ENCODE measurements around the gene MYL5.
"Not testable (repeated sequence)": the region's sequence is repeated elsewhere in the genome, so short reads cannot be mapped to it uniquely, and the experiment has no call there.

The MYL5 gene

GRCh38 chr4:730511-730910 is 56.2 kb downstream of the MYL5 start:
- DNase-seq: no peak

DNA sequence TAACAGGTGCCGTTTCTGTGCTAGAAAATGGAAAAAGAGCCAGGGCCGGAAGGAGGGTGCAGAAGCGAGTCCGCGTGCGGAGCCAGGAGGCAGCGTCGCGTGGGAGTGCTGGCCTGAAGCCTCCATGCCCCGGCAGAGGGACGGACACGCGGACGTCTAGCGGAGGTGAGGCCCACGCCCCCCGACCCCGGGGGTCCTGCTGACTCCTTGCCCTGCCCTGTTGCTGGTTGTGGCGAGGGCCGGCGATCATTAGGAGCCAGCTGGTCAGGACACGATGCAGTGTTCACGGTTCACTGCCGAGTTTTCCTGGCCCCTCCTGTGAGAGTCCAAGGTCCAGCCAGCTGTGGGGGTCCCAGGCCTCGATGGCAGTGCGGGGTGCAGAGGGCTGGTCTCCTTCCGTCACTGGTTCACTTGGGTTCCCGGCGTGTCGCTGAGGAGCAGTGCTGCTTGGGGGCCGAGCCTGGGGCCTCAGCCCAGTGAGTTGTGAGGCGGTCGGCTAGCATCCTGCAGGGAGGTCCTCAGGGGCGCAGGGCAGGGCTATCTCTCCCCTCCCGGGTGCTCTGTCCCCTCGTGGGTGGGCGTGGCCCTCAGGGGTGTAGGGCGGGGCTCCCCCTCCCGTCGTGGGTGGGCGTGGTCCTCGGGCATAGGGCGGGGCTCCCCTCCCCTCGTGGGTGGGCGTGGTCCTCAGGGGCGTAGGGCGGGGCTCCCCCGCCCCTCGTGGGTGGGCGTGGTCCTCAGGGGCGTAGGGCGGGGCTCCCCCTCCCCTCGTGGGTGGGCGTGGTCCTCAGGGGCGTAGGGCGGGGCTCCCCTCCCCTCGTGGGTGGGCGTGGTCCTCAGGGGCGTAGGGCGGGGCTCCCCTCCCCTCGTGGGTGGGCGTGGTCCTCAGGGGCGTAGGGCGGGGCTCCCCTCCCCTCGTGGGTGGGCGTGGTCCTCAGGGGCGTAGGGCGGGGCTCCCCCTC is 56.9 kb downstream of the MYL5 start:
- not testable (repeated sequence) for DNase-seq

All from activated effector memory CD4-positive, alpha-beta T cell treated with Interleukin-2 at 50 U/mL for 16 hours (primary cell).